HEK293 (cell line): ENCODE data around the gene ASCC1.

Experiments
- CTCF ChIA-PET: fragments of 350-600 bp; formaldehyde crosslinking; extraction: SDS; loops from one replicate; lab custom pipeline; 2021; ENCODE audit warnings: antibody characterized with exemption; lab: Yijun Ruan, JAX
- POLR2A ChIA-PET: fragments of 300-600 bp; formaldehyde crosslinking; extraction: SDS; loops from one replicate; lab custom pipeline; 2020; ENCODE audit warnings: antibody characterized with exemption, inconsistent platforms; lab: Yijun Ruan, JAX
- H3K27ac ChIP-seq: fragments of 200-500 bp; sonication (Bioruptor generic); 2 replicates; pipeline ENCODE4 v1.5.1; 2014; ENCODE audit warnings: low read depth, low read length, control low read depth, inconsistent platforms; ENCODE audit errors: extremely low read depth
- H3K36me3 ChIP-seq, 2 experiments: fragments of 200-500 bp in 1 of 2; sonication (Bioruptor generic) in 1 of 2; 1 replicate in 1 of 2; 2 replicates in 1 of 2; pipeline ENCODE4 v1.5.1; 2014 to 2017; ENCODE audit warnings: inconsistent platforms in 2 of 2, low read length in 2 of 2; ENCODE audit not compliant: control insufficient read depth in 2 of 2, insufficient read depth in 1 of 2
- H3K4me1 ChIP-seq: fragments of 200-500 bp; sonication (Bioruptor generic); 2 replicates; pipeline ENCODE4 v1.5.1; 2014; ENCODE audit warnings: mild to moderate bottlenecking, low read length, inconsistent platforms; ENCODE audit not compliant: control insufficient read depth, insufficient read depth
- H3K4me3 ChIP-seq: 2 replicates; pipeline ENCODE4 v1.5.1; 2011; ENCODE audit warnings: low read depth, mild to moderate bottlenecking, control low read depth, low read length, moderate library complexity
- H3K9me3 ChIP-seq: fragments of 200-500 bp; sonication (Bioruptor generic); 2 replicates; pipeline ENCODE4 v1.5.1; 2014; ENCODE audit warnings: low read depth, low read length, inconsistent platforms; ENCODE audit not compliant: control insufficient read depth, insufficient read depth
- BCL11A ChIP-seq: fragments of 450-650 bp; formaldehyde crosslinking; IDR thresholded peaks from 2 replicates; pipeline ENCODE4 v1.5.1; 2016; ENCODE audit warnings: low read depth, missing biosample characterization, missing genetic modification characterization
- GLIS1 ChIP-seq: fragments of 450-650 bp; formaldehyde crosslinking; IDR thresholded peaks from 2 replicates; pipeline ENCODE4 v1.5.1; 2016; ENCODE audit warnings: missing biosample characterization, missing genetic modification characterization
- GLIS2 ChIP-seq: fragments of 450-650 bp; formaldehyde crosslinking; IDR thresholded peaks from 2 replicates; pipeline ENCODE4 v1.5.1; 2016; ENCODE audit warnings: missing biosample characterization, missing genetic modification characterization
- ZNF214 ChIP-seq: fragments of 450-650 bp; formaldehyde crosslinking; IDR thresholded peaks from 2 replicates; pipeline ENCODE4 v1.5.1; 2017; ENCODE audit warnings: missing biosample characterization, mild to moderate bottlenecking, missing genetic modification characterization, borderline replicate concordance
- ZNF37A ChIP-seq: fragments of 450-650 bp; IDR thresholded peaks from 2 replicates; pipeline ENCODE4 v1.5.1; 2018; ENCODE audit warnings: missing biosample characterization, missing genetic modification characterization
- ZNF549 ChIP-seq: fragments of 450-650 bp; IDR thresholded peaks from 2 replicates; pipeline ENCODE4 v1.5.1; 2018; ENCODE audit warnings: missing biosample characterization, missing genetic modification characterization, mild to moderate bottlenecking, inconsistent platforms, moderate library complexity
- ZNF558 ChIP-seq: fragments of 450-650 bp; formaldehyde crosslinking; IDR thresholded peaks from 2 replicates; pipeline ENCODE4 v1.5.1; 2016; ENCODE audit warnings: missing biosample characterization, missing genetic modification characterization
- ZNF624 ChIP-seq: fragments of 450-650 bp; formaldehyde crosslinking; IDR thresholded peaks from 2 replicates; pipeline ENCODE4 v1.5.1; 2017; ENCODE audit warnings: missing biosample characterization, missing genetic modification characterization
- ZNF768 ChIP-seq: fragments of 450-650 bp; formaldehyde crosslinking; IDR thresholded peaks from 2 replicates; pipeline ENCODE4 v1.5.1; 2018; ENCODE audit warnings: missing biosample characterization, mild to moderate bottlenecking, missing genetic modification characterization
- TF ChIP-seq, protein P1 (sequence below): fragments of 450-650 bp; formaldehyde crosslinking; IDR thresholded peaks from 2 replicates; pipeline ENCODE4; 2016; ENCODE audit warnings: missing biosample characterization, missing genetic modification characterization
- TF ChIP-seq, protein P2 (sequence below): fragments of 450-650 bp; formaldehyde crosslinking; IDR thresholded peaks from 2 replicates; pipeline ENCODE4 v1.5.1; 2016; ENCODE audit warnings: missing biosample characterization, missing genetic modification characterization
- TF ChIP-seq, protein P3 (sequence below): fragments of 450-650 bp; formaldehyde crosslinking; IDR thresholded peaks from 2 replicates; pipeline ENCODE4 v1.5.1; 2016; ENCODE audit warnings: missing biosample characterization, missing genetic modification characterization
- TF ChIP-seq, protein P4 (sequence below): IDR thresholded peaks from 2 replicates; pipeline ENCODE4 v1.6.1; 2011; ENCODE audit warnings: mild to moderate bottlenecking, low read depth, low read length, borderline replicate concordance

Gene ASCC1

DNA sequence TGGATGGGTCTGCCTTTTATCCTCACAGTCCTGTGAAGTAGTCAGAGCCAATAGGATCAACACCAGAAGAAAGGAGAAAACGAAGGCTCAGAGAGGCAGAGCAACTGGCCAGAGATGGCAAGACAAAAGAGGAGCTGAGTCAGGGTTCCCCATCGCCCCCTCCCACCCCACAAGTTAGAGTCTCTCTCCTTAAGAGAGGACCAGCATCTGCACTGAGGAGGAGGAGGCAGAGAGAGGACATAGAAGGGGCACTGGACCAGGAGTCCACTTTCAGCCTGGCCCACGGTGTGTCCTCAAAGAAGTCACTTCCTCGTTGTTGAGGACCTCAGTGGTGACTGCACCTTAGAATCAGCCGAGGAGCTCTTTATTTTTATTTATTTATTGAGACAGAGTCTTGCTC, 139.3 kb downstream of the ASCC1 start (continued):
- no peak for TF ChIP-seq ZNF768 (tag by site-specific recombination)

DNA sequence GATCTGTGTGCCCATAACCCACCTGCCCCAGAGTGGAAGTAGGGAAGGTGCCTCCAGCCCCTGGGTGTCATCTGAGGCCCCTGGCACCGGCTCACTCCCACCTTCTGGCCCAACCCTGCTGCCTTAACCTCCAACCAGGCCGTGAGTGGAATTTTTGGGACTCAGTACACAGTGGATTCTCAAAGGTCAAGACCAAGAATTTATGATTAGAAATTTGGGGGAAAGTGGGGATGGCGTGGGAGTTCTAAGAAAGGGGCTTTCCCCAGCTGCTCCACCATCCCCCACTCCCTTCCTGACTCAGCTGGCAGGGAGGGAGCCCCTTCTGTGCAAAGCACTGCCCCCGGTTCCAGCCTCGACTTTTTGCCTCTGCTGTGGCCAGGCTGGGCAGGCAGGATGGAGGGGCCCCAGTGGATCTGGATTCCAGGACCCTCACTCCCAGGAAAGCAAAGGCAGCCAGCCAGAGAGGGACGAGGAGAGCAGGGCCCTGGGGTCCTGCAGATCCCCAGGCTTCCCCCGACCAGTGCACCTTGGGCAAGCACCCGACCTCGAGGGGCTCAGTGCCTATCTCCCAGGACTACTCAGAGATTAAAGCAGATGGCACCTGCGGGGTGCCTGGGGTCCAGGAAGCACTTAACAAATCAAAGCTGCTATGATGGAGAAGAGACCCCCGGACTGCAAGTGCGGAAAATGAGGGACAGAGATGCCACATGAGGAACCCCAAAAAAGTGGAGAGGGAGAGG, 140.5 kb downstream of the ASCC1 start:
- H3K27ac ChIP-seq: no peak overlapping the region
- POLR2A ChIA-PET: no interaction called here

GRCh38 chr10:72074574-72075375, 141.3 kb downstream of the ASCC1 start:
- Histone ChIP-seq H3K4me3 (no peak overlapping the region), H3K4me1 (no peaks in the 10 kb centered on the region), H3K36me3 (no peaks in the 10 kb centered on the region), H3K27ac (no peak overlapping the region), H3K9me3 (no peaks in the 10 kb centered on the region)
- TF ChIP-seq GLIS2 (tag by site-specific recombination) (peak; percentile 57), BCL11A (tag by site-specific recombination) (no peak), ZNF558 (tag by site-specific recombination) (no peak), ZNF37A (tag by site-specific recombination) (no peak), GLIS1 (tag by site-specific recombination) (peak; percentile 98)
- ChIA-PET POLR2A (no interaction called here), CTCF (no interaction called here)

More for the DNA sequence above, 140.5 kb downstream of the ASCC1 start:
- CTCF ChIA-PET: no interaction called here
- TF ChIP-seq, protein P1, sequence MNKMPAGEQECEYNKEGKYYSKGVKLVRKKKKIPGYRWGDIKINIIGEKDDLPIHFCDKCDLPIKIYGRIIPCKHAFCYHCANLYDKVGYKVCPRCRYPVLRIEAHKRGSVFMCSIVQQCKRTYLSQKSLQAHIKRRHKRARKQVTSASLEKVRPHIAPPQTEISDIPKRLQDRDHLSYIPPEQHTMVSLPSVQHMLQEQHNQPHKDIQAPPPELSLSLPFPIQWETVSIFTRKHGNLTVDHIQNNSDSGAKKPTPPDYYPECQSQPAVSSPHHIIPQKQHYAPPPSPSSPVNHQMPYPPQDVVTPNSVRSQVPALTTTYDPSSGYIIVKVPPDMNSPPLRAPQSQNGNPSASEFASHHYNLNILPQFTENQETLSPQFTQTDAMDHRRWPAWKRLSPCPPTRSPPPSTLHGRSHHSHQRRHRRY (tag by site-specific recombination): no peak
- TF ChIP-seq ZNF214 (tag by site-specific recombination) (no peak), ZNF549 (no peak), ZNF624 (tag by site-specific recombination) (no peak)
- TF ChIP-seq, protein P2, sequence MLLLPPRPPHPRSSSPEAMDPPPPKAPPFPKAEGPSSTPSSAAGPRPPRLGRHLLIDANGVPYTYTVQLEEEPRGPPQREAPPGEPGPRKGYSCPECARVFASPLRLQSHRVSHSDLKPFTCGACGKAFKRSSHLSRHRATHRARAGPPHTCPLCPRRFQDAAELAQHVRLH (tag by site-specific recombination): no peak
- TF ChIP-seq, protein P3, sequence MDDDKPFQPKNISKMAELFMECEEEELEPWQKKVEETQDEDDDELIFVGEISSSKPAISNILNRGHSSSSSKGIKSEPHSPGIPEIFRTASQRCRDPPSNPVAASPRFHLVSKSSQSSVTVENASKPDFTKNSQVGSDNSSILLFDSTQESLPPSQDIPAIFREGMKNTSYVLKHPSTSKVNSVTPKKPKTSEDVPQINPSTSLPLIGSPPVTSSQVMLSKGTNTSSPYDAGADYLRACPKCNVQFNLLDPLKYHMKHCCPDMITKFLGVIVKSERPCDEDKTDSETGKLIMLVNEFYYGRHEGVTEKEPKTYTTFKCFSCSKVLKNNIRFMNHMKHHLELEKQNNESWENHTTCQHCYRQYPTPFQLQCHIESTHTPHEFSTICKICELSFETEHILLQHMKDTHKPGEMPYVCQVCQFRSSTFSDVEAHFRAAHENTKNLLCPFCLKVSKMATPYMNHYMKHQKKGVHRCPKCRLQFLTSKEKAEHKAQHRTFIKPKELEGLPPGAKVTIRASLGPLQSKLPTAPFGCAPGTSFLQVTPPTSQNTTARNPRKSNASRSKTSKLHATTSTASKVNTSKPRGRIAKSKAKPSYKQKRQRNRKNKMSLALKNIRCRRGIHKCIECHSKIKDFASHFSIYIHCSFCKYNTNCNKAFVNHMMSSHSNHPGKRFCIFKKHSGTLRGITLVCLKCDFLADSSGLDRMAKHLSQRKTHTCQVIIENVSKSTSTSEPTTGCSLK (tag by site-specific recombination): no peak
- TF ChIP-seq, protein P4, sequence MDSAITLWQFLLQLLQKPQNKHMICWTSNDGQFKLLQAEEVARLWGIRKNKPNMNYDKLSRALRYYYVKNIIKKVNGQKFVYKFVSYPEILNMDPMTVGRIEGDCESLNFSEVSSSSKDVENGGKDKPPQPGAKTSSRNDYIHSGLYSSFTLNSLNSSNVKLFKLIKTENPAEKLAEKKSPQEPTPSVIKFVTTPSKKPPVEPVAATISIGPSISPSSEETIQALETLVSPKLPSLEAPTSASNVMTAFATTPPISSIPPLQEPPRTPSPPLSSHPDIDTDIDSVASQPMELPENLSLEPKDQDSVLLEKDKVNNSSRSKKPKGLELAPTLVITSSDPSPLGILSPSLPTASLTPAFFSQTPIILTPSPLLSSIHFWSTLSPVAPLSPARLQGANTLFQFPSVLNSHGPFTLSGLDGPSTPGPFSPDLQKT: no peak
- H3K36me3 ChIP-seq: no peaks in the 10 kb centered on the region
- no peak overlapping the region for H3K4me3 ChIP-seq
- no peaks in the 10 kb centered on the region for H3K9me3 ChIP-seq
- no peaks in the 10 kb centered on the region for H3K4me1 ChIP-seq
